GM23338 (cell line): ENCODE data around the gene ZNF592.

Experiments
- EZH2 ChIP-seq: fragments of 200-600 bp; sonication (generic); IDR thresholded peaks from one replicate; pipeline ENCODE4 v1.8.0; 2017; ENCODE audit warnings: antibody characterized with exemption, mild to moderate bottlenecking, low read depth; ENCODE audit not compliant: unreplicated experiment
- EZH2phosphoT487 ChIP-seq: fragments of 200-600 bp; sonication (generic); IDR thresholded peaks from one replicate; pipeline ENCODE4 v1.8.1; 2018; ENCODE audit warnings: antibody characterized with exemption; ENCODE audit not compliant: unreplicated experiment
- POLR2AphosphoS5 ChIP-seq: IDR thresholded peaks from 2 replicates; pipeline ENCODE4 v1.6.1; 2016; ENCODE audit warnings: antibody characterized with exemption, low read depth
- TF ChIP-seq, protein P1 (sequence below), 2 experiments: fragments of 200-600 bp in 1 of 2; sonication (generic) in 1 of 2; conservative IDR thresholded peaks; 2 replicates each; pipeline versions ENCODE4 v1.5.1 to v1.6.1; 2016 to 2017; ENCODE audit warnings: antibody characterized with exemption in 2 of 2, low read depth in 2 of 2, mild to moderate bottlenecking in 2 of 2, moderate library complexity in 1 of 2
- TF ChIP-seq, protein P2 (sequence below): IDR thresholded peaks from one replicate; pipeline ENCODE4 v1.6.1; 2018; ENCODE audit warnings: antibody characterized with exemption; ENCODE audit not compliant: unreplicated experiment

DNA sequence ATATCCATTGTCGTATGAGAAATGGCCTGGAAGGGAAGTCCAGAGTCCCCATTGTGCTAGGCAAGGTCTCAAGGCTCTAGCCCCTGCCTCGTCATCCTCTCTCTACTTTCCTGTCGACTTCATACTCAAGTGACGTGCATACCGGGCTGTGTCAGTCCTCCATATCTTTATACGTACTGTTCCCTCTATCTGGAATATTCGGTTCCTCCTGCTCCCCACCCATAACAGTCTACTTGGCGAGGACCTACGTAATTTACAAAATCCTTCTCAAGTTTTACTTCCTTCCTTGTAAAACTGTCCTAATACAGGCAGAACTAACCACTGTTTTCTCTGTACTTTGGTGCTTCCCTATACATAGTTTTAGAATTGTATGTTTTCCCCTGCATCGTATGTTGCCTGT lies 66.5 kb downstream of the ZNF592 start:
- TF ChIP-seq EZH2 (no peak), EZH2phosphoT487 (no peak), POLR2AphosphoS5 (no peak)
- TF ChIP-seq, protein P1, sequence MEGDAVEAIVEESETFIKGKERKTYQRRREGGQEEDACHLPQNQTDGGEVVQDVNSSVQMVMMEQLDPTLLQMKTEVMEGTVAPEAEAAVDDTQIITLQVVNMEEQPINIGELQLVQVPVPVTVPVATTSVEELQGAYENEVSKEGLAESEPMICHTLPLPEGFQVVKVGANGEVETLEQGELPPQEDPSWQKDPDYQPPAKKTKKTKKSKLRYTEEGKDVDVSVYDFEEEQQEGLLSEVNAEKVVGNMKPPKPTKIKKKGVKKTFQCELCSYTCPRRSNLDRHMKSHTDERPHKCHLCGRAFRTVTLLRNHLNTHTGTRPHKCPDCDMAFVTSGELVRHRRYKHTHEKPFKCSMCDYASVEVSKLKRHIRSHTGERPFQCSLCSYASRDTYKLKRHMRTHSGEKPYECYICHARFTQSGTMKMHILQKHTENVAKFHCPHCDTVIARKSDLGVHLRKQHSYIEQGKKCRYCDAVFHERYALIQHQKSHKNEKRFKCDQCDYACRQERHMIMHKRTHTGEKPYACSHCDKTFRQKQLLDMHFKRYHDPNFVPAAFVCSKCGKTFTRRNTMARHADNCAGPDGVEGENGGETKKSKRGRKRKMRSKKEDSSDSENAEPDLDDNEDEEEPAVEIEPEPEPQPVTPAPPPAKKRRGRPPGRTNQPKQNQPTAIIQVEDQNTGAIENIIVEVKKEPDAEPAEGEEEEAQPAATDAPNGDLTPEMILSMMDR (conservative IDR thresholded peaks at IDR 0.05; ENCODE audit: low read depth in 2 of 2) = no peak
- TF ChIP-seq, protein P2, sequence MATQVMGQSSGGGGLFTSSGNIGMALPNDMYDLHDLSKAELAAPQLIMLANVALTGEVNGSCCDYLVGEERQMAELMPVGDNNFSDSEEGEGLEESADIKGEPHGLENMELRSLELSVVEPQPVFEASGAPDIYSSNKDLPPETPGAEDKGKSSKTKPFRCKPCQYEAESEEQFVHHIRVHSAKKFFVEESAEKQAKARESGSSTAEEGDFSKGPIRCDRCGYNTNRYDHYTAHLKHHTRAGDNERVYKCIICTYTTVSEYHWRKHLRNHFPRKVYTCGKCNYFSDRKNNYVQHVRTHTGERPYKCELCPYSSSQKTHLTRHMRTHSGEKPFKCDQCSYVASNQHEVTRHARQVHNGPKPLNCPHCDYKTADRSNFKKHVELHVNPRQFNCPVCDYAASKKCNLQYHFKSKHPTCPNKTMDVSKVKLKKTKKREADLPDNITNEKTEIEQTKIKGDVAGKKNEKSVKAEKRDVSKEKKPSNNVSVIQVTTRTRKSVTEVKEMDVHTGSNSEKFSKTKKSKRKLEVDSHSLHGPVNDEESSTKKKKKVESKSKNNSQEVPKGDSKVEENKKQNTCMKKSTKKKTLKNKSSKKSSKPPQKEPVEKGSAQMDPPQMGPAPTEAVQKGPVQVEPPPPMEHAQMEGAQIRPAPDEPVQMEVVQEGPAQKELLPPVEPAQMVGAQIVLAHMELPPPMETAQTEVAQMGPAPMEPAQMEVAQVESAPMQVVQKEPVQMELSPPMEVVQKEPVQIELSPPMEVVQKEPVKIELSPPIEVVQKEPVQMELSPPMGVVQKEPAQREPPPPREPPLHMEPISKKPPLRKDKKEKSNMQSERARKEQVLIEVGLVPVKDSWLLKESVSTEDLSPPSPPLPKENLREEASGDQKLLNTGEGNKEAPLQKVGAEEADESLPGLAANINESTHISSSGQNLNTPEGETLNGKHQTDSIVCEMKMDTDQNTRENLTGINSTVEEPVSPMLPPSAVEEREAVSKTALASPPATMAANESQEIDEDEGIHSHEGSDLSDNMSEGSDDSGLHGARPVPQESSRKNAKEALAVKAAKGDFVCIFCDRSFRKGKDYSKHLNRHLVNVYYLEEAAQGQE = no peak
